HG03439 (cell line): Measurements from ENCODE around the gene RFPL3.
"Not testable (repeated sequence)": the region's sequence is repeated elsewhere in the genome, so short reads cannot be mapped to it uniquely, and the experiment has no call there.

ENCODE experiments used
- ATAC-seq: cut with Tn5 transposase; IDR thresholded peaks from one replicate; pipeline ENCODE4 v1.9.1; 2021; ENCODE audit warnings: mild to moderate bottlenecking, moderate library complexity; ENCODE audit not compliant: unreplicated experiment

Gene RFPL3

DNA sequence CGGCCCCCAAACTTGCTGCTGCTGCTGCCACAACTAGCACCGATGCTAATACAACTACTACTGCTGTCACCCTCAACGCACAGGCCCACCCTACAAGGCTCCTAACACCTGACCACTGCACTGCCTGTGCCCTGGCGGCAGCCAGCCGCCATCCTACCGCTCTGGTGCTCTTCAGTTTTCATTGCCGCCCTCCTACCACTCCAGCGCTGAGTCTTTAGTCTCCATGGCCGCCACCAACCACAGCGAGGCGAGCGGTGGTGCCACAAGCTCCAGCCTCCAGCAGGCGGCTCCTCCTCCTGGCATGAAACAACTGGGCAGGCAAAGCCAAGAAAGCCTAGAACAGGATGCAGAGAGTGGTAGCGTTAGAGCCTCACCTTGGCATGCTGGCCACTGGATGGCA lies 5.0 kb upstream of the RFPL3 start:
- no peak for ATAC-seq

DNA sequence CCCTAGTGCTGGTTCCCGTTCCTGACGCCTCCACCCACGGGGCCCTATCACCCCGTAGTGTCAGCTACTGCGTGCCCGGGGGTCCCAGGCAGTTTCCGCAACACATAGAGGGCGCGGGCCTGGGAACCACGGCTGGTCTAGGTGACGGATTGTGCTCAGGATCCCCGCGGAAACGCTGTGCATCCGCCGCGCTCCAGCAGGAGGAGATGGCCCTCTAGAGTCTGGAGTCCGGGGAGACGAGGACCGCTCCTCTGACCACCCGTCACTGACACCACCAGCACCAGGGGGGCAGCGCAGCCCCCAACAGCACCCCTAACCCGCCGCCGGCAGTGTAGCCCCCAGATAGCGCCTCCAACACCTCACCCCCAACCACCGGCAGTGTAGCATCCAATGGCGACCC lies 4.4 kb upstream of the RFPL3 start:
- ATAC-seq: no peak

DNA sequence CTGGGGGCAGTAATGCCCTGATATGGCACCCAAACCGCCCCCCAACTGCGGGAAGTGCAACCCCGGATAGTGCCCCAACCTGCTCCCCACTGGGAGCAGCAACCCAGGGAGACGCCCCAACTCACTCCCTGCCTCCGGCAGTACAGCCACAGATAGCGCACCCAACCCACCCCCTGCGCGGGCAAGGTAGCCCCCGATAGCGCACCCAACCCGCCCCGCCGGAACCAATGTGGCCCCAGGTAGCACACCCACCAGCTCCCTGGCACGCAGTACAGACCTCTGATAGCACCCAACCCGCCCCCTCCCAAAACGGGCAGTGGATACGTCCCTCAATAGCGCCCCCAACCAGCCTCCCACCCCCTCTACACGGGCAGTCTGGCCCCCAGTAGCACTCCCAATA lies 3.8 kb upstream of the RFPL3 start:
- ATAC-seq: no peak

DNA sequence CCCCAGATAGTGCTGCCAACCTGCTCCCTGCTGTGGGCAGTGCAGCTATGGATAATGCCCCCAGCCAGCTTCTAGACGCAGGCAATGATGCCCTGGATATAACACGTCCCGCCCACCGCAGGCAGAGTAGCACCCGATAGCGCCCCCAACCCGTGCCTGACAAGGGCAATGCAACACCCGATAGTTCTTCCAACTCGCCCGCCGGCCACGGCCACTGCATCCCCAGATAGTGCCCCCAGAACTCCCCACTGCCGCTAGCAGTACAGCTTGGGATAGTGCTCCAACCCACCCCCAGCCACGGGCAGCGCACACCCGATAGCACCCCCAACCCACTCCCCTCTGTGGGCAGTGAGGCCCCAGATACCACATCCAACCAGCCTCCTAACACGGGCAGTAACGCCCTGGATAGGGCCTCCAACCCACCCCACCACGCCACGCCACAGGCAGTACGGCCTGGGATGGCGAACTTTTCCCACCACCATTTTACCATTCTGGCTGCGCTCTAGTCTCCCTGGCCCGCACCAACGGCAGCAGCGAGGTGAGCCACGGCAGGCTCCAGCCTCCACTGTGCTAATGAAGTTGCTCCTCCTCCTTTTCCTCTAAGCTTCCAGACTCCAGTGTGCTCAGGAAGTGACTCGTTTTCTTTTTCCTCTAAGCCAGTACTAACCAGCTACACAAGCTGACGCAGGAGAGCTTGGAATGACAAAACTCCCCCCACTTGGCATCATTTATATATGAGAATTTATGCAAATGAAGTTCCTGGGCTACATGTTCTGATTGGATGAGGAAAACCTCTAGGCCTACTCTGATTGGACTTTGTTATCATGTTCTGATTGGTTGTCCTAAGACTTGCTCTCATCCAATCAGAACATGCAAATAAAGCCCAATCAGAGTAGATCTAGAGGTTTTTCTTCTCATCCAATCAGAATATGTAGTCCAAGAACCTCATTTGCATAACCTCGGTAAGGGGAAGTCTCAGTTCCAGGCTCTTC lies 3.0 kb upstream of the RFPL3 start:
- no peak for ATAC-seq

DNA sequence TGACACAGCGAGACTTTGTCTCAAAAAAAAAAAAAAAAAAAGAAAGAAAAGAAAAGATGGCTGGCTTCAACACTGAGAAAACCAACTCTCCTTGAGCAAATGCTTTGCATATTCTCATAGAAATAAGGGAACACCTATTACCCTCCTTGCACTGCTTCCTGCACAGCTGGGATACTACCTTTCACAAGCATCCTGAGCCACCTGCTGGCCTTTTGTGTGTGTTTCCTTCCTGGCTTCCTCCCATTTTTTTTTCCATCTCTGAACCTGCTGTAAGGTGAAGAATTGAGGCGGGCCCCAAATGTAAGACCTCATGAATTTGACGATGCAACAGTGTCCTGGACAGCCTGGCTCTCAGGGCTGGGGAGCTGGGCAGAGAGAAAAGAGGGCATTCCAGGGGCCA lies 1.9 kb upstream of the RFPL3 start:
- no peak for ATAC-seq

DNA sequence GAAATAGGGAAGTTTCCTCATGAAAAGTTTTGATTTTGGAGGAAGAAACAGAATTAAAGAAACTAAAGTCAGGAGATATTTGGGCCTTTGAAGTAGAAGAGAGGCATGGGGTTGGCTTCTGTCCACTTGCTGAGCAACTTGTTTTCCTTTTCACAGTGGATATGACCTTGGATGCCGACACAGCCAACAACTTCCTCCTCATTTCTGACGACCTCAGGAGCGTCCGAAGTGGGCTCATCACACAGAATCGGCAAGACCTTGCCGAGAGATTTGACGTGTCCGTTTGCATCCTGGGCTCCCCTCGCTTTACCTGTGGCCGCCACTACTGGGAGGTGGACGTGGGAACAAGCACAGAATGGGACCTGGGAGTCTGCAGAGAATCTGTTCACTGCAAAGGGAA lies 2.4 kb downstream of the RFPL3 start:
- ATAC-seq: not testable (repeated sequence)

DNA sequence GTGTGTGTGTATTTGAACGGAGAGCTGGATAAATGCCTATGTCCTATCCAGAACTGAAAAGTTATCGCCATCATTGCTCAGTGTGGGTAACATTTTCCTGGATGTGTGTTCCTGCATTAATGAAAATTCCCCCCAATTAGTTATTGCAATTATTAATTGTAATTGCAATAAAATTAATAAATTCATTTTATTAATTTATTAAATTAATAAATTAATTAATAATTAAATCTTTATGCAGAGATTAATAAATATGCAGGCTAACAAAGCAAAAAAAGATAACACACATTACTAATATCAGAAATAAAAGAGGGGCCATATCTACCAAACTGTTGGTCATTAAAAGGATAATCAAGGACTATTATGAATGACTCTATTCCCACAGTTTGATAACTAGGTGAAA lies 3.6 kb downstream of the RFPL3 start:
- no peak for ATAC-seq

DNA sequence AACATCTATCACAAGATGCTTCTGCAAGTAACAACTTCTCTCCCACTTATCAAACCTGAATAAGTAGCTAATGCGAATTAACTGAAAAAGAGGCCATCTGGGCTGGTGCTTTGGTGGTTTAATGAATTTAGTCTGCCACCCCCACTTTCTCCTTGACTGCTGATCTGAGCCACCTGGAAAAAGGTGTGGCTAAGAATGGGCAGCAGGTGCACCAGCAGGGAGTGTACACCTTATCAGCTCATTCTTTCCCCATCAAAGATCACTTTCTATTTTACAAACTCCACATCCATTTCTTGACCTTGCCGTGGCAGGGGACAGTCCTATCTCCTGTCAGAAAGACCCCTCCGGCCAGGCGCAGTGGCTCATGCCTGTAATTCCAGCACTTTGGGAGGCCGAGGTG lies 6.5 kb downstream of the RFPL3 start:
- no peak for ATAC-seq

DNA sequence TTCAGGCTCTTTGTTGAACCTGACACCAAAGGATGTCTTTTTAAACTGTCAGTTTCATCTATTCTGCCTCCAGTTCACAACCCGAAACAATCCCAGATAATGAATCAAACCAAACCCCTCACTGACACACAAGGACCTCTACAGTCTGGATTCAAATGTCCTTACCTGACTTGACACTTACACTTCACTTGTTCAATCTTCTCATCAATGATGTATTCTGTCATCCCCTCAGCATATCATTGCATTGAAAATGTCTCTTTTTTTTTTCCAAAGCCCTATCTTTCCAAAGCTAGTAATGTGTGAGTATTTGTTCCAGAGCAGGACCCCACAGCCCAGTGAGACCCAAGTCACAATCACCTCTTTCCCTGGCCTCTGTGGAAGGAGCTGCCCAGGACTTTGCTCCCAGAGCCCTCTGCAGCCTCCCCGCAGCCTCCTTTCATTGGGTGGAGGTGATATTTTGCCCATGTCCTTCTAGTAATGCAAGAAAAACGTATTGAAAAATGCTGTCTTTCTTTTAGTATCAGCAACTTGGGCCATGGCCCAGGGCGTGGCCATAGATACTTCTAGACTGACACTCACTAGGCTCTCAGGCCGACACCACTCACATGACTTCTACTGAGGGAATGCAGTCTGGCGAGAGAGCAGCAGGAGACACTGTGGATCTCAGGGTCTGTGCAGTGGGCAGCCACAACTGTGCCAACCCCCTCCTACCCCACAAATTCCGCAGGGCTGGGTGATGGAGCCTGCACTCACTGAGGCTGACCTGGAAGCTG lies 18.2 kb downstream of the RFPL3 start:
- ATAC-seq: no peak

DNA sequence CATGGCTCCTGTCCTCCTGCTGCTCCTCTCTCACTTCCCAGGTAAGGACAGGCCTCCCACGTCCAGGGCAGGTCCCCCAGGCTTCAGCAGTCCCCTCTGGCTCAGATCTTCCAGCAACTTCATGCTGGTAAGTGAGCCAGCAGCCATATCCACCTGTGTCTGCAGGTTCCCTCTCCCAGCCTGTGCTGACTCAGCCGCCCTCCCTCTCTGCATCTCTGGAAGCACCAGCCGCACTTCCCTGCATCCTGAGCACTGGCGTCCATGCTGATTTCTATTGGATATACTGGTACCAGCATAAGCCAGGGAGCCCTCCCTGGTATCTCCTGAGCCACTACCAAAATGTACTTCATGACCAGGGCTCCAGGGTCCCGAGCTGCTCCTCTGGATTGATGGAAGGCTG lies 19.0 kb downstream of the RFPL3 start:
- no peak for ATAC-seq

DNA sequence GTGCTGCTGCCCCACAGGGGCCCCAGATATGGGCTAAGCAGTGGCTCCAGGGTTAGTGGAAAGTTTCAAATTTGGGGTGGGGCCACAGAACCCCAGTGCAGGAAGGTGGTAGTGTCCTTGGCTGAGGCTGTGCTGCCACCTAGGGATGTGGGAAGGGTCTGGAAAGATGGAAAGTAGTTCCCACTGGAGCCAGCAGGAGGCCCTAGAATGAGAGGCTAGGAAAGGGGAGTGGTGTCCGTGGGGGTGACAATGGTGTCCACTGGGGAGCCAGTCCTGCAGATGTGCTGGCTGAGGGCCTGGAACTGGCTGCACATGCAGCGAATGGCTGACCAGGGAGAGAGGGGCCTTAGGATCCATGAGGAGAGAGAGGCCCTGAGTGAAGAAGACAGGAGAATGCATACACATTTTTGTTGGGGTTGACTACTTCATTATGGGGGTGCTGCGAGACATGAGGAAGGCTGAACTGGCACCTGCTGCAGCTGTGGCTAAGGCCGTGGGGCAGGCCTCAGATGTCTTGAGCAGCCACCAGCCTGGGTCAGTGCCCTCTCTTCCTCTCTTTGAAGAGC lies 21.1 kb downstream of the RFPL3 start:
- ATAC-seq: no peak

DNA sequence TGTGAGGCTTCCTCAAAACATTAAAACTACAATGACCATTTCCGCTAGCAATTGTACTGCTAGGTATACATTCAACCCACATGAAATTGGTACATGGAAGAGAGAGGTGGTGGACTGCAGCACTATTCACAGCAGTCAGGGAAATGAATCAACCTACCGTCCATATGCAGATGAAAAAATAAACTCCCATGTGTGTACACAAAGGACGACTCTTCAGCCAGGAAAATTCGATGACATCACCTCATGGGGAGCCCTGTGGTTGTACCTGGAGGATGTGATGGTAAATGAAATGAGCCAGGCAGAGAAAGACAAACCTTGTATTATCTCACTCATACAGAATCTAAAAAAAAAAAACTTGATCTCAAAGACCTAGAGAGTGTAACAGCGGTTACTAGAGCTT lies 23.3 kb downstream of the RFPL3 start:
- no peak for ATAC-seq

DNA sequence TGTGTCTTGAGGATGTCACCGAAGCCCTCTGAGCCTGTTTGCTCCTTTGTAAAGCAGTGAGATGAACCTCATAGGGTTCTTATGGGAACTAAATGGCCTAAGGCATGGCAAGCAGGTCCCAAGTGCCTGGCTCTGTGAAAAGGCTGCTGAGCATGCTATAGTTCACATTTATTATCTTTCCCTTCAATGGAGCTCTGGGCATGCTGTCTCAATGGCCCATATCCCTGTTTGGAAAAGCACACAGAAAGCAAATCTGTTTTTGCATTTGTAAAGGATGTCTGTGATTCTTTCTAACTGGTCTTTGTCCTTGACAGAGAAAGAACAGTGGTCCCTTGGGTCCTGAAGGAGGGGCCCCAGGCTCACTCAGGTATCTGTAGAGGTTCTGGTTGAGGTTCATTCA lies 28.0 kb downstream of the RFPL3 start:
- no peak for ATAC-seq

DNA sequence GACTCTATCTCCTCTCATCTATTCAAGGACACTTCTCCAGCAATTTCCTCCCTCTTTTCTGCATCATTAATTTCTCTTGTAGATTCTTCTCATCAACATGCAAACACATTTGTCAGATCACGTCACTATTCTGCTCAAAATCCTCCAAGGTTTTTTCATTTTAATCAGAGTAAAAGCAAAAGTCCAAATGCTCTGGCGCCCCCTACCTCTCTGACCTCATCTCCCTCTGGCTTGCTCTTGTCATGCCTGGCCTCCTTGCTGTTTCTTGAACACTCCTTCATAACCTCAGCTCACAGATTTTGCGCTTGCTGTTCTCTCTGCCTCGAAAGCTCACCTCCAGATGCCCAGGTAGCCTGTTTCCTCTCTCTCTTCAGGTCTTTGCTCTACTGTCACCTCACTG lies 32.0 kb downstream of the RFPL3 start:
- no peak for ATAC-seq

DNA sequence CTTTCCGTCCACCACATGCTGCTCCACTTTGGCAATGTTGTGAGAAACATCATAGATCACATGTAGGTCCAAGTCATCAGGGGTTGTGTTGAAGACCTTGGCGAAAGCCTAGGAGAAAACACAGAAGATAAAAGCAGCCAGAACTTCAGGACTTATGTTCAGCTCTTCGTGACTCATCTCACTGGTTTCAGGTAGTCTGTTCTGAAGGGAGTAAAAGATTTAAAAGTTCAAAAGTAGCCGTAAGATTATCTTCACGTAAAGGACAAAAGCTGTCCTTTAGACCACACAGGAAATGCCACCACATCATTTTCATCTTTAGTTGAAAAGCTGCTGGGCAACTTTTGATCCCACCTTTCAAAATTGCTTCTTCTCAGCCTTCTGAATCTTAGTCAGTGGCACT lies 37.4 kb downstream of the RFPL3 start:
- ATAC-seq: no peak

DNA sequence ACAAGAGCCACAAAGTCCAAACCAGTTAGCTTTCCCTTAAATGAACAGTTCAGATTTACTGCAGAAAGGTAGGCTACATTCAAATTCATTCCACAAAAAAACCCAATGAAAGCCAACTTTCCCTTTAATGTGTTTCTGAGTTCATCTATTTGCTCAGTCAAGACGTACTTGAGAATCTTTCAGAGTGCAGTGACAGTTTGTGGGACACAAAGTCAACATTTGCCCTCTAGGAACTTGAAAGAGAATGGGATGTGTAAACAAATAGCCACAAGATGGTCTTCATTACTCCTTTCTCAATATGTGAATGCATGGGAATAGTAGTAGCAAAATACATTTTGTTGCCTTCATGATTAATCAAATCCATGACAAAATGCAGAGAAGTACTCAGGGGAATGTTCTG lies 38.6 kb downstream of the RFPL3 start:
- ATAC-seq: no peak

DNA sequence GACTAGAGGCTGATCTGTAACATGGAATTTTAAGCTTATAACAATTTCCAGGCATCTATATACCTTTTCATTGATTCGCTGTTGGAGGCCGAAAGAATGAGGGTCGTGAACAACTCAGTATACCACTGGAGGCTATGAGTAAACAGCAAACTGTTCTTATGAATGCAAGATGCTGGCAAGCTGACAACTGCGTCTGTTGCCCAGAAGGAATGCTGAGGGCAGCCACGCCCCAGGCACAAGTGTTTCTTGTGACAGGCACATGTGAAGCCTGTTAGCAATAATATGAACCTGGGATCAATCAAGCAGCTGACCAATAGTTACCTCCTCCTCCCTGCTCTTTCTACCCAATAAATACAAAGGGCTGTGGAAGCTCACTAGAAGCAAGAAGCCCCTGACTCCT lies 39.1 kb downstream of the RFPL3 start:
- no peak for ATAC-seq

DNA sequence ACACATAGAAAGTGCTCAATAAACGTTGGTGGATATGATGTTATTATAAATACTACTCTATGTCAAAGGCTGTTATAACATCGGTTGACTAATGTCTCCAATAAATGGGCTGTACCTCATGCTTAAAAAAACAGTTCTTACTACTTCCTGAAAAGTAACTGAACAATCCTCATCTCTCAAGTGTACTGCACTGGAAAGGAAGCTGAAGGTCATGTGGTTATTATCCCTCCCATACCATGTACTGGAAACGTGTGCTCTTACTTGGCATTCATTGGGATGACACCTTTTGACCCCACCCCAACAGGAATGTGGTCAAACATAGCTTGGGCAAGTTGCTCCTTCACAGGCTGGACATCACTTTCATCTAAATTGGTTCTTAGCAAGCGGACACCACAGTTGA lies 43.8 kb downstream of the RFPL3 start:
- ATAC-seq: no peak

DNA sequence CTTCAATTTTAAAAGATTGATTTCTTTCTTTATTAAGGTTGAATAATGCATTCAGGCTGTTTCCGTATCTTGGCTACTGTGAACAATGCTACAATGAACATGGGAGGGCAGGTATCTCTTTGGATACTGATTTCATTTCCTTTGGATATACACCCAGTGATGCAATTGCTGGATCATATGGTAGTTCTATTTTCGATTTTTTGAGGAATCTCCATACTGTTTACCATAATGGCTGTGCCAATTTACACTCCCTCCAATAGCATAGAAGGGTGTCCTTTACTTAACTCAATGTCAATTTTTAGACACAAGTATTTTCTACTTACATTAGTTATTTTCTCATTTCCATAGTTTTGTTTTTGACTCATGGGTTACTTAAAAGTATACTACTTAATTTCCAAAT lies 46.4 kb downstream of the RFPL3 start:
- ATAC-seq: no peak

DNA sequence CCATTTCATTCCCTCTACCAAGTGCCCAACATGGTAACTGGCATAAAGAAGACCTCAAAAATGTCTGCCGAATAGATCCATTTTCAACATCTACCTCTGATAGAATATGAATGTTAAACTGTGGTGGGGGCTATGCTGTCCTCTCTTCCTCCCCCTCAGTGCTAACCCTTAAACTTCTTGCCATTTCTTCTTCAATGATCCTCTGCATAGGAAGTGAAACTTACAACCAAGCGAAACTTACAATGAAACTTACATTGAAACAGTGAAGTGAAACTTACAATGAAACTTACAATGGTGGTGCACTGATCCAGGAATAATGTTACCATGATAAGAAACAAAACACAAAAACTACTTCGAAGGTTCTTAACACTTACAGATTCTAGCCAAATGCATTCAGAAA lies 49.6 kb downstream of the RFPL3 start:
- ATAC-seq: no peak

DNA sequence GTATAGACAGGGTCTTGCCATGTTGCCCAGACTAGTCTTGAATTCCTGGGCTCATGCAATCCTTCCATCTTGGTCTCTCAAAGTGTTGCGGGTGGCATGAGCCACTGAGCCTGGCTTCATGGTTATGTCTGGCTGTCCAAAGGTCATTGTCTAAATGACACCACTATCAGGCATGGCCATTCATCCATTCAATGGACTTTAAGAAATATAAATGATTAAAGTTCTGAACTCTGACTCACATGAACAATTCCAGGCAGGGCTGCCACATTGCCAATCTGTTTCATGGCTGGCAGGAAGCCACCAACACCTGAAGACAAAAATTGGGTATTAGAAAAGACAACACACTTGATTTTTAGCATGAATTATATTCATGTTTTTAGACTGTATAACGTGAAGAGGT lies 50.3 kb downstream of the RFPL3 start:
- no peak for ATAC-seq

DNA sequence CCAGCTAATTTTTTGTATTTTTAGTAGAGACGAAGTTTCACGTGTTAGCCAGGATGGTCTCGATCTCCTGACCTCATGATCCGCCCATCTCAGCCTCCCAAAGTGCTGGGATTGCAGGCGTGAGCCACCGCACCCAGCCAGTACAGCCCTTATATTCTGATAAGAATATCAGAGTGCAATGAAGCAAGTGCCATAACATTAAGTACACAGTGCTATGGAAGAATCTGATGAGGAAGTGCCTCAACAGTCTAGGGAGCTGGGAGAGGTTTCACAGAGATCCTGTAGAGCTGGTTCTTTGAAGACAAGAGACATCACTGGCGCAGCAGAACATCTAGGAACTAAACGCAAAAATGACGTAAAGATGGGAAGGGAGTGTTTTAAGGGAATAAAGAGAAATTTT lies 52.3 kb downstream of the RFPL3 start:
- no peak for ATAC-seq
